GM21529 (cell line): ENCODE data around the gene KHDC1L.
"Not testable (repeated sequence)": the region's sequence is repeated elsewhere in the genome, so short reads cannot be mapped to it uniquely, and the experiment has no call there.

ENCODE experiments used
- ATAC-seq: cut with Tn5 transposase; IDR thresholded peaks from one replicate; pipeline ENCODE4 v1.9.1; 2021; ENCODE audit not compliant: unreplicated experiment

KHDC1L gene

DNA sequence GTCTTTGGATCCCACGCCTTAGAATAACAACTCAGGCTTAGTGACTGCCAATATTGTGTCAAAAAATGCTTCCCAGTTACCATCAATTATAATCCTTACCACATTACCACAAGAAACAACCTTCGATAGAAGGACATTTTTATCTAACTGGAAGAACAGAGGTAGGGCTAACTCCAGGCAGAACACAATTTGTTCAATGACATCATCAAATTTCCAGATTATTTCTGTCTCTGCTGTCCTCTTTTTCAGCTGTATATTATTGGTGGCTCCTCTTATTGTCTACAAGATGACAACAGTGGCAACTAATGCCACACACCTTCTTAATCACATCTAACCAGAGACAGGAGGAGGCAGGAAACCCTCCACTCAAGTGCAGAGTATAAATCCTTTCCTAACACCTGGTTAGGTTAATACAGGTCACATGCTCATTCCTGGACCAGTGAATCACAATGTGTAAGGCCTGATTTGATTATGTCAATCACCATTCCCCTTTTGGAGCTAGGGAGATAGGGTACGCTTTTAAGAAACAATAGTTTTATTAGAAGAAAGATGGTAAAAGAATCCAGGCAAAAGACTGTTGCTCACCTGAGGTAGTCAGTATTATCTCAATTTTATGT lies 18.0 kb downstream of the KHDC1L start:
- no peak for ATAC-seq

- ATAC-seq: no peak
Observed at GRCh38 chr6:73204252-73204651, 21.0 kb downstream of the KHDC1L start.

- no peak for ATAC-seq
Observed at GRCh38 chr6:73203098-73203497, 22.2 kb downstream of the KHDC1L start.

DNA sequence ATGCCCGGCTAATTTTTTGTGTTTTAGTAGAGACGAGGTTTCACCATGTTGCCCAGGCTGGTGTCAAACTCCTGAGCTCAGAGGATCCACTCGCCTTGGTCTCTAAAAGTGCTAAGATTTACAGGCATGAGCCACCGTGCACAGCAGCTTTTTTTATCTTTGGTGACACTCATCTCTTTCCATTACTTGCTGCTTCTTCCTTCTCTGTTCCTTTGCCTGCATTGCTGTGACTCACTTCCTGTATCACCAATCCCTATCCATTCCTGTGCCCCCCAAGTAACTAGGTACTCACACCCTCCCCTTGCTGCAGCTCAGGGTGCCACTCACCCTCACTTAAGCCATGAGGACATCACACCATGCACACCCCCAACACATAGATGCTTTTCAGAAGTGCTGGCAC lies 24.6 kb downstream of the KHDC1L start:
- no peak for ATAC-seq

DNA sequence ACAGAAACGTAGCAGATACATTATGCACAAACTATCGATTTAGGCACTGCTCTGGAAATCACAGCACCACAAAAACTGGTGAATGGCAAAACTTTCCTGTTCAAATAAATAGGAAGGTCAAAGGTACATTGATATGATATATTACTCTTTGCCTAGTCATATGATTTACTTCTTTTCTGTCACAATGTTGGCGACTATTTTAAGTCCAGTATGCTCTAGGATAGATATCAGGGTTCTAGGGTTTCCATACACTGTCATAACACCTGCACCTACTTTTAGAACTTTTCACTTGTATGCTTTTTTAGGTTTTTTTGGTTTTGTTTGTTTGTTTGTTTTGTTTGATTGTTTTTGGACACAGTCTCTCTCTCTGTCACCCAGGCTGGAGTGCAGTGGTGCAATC lies 25.0 kb downstream of the KHDC1L start:
- no peak for ATAC-seq

DNA sequence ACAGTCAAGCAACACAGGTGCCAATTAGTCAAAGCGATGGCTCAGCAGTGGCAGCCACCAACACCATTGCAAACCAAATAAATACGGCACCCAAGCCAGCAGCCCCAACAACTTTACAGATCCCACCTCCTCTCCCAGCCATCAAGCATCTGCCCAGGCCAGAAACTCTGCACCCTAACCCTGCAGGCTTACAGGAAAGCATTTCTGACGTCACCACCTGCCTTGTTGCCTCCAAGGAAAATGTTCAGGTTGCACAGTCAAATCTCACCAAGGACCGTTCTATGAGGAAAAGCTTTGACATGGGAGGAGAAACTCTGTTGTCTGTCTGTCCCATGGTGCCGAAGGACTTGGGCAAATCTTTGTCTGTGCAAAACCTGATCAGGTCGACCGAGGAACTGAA lies 30.6 kb downstream of the KHDC1L start:
- ATAC-seq: no peak

GRCh38 chr6:73193302-73193701 lies 32.0 kb downstream of the KHDC1L start:
- not testable (repeated sequence) for ATAC-seq

GRCh38 chr6:73182021-73182607 lies 43.2 kb downstream of the KHDC1L start:
- ATAC-seq: peak; percentile 35

GRCh38 chr6:73180763-73181619 lies 44.3 kb downstream of the KHDC1L start:
- peak; percentile 83 for ATAC-seq

DNA sequence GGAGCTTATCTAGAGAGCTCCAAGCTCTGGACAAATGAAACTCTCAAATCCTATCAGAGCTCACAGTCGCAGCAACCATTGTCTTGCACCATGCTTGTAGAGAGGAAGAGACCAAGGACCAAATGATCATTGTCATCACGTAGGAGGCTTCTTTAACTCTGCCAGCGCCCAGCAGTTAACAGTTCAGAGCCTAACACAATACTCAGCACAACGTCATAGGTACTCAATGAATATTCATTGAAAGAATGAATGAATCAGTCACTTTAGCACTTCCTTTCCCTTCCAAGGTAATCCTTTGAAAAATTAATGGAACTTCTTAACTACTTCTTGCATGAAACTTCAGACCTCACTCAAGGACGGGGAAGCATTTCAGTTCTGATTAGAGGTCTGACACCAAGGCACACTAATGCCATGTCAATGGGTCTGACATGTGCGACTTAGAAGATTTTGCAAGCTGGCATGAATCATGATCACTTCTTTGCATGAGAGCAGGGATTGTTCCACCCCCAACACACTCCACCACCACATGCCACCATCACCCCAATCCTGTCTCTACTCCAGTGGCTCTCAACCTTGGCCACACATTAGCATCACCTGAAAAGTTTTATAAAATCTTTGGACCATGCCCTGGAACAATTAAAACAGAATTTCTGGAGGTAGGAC lies 45.1 kb downstream of the KHDC1L start:
- ATAC-seq: no peak

- peak; percentile 54 for ATAC-seq
Observed at GRCh38 chr6:73177221-73177944, 47.9 kb downstream of the KHDC1L start.

DNA sequence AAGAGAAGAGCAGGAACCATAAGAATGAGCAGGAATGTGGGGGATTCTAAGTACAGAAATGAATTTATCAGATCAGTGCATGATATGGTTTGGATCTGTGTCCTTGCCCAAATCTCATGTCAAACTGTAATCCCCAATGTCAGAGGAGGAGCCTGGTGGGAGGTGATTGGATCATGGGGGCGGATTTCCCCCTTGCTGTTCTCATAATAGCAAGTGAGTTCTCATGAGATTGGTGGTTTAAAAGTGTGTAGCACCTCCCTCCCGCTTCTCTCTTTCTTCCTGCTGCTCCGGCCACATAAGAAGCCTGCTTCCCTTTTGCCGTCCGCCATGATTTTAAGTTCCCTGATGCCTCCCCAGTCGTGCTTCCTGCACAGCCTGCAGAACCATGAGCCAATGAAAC lies 49.2 kb downstream of the KHDC1L start:
- no peak for ATAC-seq

DNA sequence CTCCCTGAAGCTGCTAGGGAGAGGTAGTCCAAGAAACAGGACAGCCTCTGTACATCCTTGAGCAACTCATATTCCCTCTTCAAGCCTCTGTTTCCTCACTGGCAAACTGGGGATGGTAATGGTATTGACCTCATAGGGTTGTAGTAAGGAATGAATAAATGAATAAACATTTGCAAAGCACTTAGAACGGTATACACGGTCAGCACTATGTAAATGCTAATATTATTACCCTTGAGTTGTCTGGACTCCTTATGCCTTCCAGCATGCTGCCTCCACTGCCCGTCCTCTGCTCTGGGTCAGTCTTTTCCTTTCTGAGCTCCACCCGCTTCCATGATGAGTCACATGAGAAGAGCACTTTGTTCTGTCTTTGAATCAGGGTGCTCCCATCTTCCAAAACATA lies 50.6 kb downstream of the KHDC1L start:
- no peak for ATAC-seq
